GM19328 (cell line): ENCODE results near the gene PPP4R3B.

Experiments
- ATAC-seq: cut with Tn5 transposase; IDR thresholded peaks from one replicate; pipeline ENCODE4 v1.9.1; 2021; ENCODE audit warnings: mild to moderate bottlenecking, moderate library complexity; ENCODE audit not compliant: unreplicated experiment

The PPP4R3B gene

DNA sequence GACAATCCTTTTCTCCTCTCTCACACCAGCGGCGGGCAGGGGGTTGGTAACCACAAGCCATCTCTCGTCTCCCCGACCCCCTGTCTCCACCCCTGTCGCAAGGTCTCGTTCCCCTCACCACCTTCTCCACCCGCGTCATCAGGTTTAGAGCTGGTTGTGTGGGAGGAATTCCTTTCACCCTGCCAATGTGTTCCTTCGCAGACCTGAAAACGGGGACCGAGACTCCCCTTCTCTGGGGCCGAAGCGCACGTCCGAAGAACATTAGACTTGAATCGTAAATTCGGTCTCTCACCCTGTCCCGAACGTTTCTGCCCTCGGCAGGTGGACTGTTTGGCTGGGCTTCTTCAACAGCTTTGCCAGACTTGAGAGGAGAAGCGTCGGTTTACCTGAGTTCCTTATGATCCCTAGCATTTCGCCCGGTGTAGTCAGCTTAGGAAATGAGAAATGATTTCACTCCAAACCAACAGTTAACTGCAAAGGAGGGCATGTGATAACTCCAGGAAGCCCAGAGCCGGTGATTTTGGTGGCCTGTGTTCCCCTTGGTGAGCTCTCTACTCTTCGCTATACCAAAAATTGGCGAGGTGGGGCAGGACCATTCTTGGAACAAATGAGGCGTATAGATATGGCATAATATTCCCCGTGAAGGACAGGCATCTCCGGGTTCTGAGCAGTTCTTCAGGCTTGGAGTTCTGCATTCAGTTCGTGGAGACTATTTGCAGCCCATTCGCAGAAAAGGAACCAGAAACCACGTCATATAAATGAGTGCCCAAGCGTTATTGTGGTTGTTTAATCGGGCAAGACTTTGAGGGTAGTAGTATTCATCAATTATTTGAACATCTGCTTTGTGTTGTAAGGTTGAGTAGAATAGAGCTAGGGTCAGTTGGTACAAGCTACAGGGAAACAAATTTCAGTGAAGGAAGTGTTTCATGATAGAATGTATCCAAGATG lies 97.2 kb downstream of the PPP4R3B start:
- ATAC-seq: peak; percentile 5

GRCh38 chr2:55518841-55519165 lies 98.6 kb downstream of the PPP4R3B start:
- ATAC-seq: peak; percentile 12

GRCh38 chr2:55511508-55512124 lies 105.8 kb downstream of the PPP4R3B start:
- no peak for ATAC-seq

DNA sequence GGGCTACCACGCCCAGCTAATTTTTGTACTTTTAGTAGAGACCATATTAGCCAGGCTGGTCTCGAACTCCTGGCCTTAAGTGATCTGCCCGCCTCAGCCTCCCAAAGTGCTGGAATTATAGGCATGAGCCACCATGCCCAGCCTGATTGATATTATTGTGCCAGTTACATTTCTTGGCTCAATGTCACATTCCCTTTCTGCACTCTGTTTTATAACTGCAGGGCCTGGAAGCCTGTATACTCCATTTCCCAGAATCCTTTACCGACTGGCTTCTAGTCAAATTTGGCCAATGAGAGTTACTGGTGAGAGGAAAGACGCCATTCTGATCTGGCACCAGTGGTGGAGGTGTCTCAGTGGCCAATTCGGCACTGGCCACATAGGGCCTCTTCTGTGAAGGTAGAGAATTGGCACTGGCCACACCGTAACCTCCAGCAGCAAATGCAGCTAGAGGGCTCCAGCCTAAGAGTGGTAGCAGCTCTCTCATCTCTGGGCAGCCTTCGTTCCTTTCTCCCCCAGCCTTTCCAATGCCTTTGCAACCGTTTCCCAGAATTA lies 114.8 kb downstream of the PPP4R3B start:
- ATAC-seq: no peak

DNA sequence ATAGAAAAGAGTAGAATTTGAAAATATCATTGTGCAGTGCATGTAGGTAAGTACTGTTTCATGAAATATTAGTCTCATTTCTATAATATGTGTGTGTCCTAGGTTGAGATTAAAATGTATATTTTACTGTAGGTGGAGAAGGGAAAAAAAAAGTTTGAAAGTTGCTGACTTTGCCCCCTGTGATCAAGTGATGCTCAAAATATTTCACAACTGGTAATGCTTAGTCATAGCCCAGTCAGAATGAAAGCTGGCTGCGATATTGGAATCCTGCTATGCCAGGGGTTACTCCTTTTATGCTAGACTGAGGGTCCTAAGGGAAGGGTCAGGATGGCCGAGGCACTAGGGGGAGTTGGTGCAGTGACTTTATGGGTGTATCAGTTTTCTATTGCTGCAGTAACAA lies 117.4 kb downstream of the PPP4R3B start:
- ATAC-seq: no peak

DNA sequence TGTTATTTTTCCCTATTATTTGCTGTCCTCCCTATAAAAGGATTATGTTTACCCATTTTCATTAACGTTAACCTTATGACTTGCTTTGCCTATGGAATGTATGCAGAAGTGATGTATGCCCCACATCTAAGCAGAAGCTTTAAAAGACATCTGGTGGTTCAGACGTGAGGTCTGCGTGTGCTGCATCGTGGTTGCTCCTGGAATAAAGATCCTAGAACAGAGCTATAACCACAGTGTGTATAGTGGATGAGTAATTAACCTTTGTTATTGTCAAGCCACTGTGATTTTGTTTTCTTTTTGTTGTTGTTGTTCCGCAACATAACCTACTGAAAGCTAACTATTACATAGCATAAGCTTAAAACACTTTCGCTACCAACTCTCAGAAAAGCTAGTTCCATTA lies 118.8 kb downstream of the PPP4R3B start:
- no peak for ATAC-seq
